ENCODE results near the gene TPP2.

DNA sequence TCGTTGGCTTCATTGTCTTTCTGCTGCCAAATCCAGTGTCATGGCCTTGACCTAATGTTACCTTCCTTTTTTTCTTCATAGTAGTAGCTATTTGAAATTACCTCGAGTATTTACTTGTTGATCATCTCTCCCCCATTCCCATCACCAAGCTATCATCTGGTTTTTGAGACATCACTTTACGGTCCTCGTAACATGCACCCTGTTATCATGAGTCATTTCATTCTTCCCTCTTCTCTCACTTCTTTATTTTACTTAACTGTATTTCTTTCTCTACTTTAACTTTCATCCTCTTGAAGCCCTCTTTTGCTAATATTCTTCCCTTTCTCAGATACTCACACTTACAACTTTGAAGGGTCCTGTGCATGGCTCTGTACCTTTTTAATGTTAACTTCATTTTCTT lies 31.8 kb downstream of the TPP2 start:
- no peak for TF ChIP-seq EZH2 (IDR thresholded peaks at IDR 0.05; ENCODE audit: insufficient read depth, poor library complexity, severe bottlenecking)
- TF ChIP-seq EZH2phosphoT487 (IDR thresholded peaks at IDR 0.05; ENCODE audit: insufficient read depth, low read depth): no peak
